Fibroblast of lung (primary cell): Measurements from ENCODE around the gene ASAP2. TPM values are rescaled to one million over a fixed set of nuclear protein-coding genes. Genes with fewer than 3 reads are reported as not detected.

Experiments used
- DNase-seq, 2 donors: peaks; one replicate each; pipeline versions ENCODE4 v3.0.0 to v3.0.0-alpha.2; 2010; ENCODE audit warnings: low read depth in 2 of 2
- H2AFZ ChIP-seq: 2 replicates; pipeline ENCODE4 v1.5.1; 2012; ENCODE audit warnings: low read length, control low read depth, inconsistent platforms
- H3K27ac ChIP-seq: 2 replicates; pipeline ENCODE4 v1.5.1; 2011; ENCODE audit warnings: low read length, control low read depth; ENCODE audit not compliant: insufficient read depth
- H3K27me3 ChIP-seq: 2 replicates; pipeline ENCODE4 v1.5.1; 2011; ENCODE audit warnings: mild to moderate bottlenecking, low read length; ENCODE audit not compliant: control insufficient read depth, insufficient read depth
- H3K36me3 ChIP-seq: 2 replicates; pipeline ENCODE4 v1.5.1; 2011; ENCODE audit warnings: low read length; ENCODE audit not compliant: control insufficient read depth, insufficient read depth
- H3K4me1 ChIP-seq: 2 replicates; pipeline ENCODE4 v1.5.1; 2011; ENCODE audit warnings: low read length; ENCODE audit not compliant: control insufficient read depth, insufficient read depth; ENCODE audit errors: extremely low read depth
- H3K4me2 ChIP-seq: 2 replicates; pipeline ENCODE4 v1.5.1; 2011; ENCODE audit warnings: low read length, control low read depth; ENCODE audit not compliant: insufficient read depth; ENCODE audit errors: extremely low read depth
- H3K4me3 ChIP-seq, 4 experiments: fragments of 200-600 bp in 1 of 4; sonication (generic) in 1 of 4; replicated peaks in 1 of 4; 2 replicates each; pipeline ENCODE4 v1.5.1; 2011 to 2016; ENCODE audit warnings: low read length in 4 of 4, low read depth in 3 of 4, mild to moderate bottlenecking in 3 of 4, control low read depth in 2 of 4, inconsistent platforms in 1 of 4, mixed read lengths in 1 of 4; ENCODE audit not compliant: insufficient read depth in 1 of 4; ENCODE audit errors: control extremely low read depth in 1 of 4
- H3K79me2 ChIP-seq: 2 replicates; pipeline ENCODE4 v1.5.1; 2012; ENCODE audit warnings: mild to moderate bottlenecking, low read length, inconsistent platforms; ENCODE audit not compliant: control insufficient read depth, insufficient read depth
- H3K9ac ChIP-seq: 2 replicates; pipeline ENCODE4 v1.5.1; 2011; ENCODE audit warnings: mild to moderate bottlenecking, low read length, control low read depth; ENCODE audit not compliant: insufficient read depth
- H3K9me3 ChIP-seq: 2 replicates; pipeline ENCODE4 v1.5.1; 2012; ENCODE audit warnings: low read depth, low read length; ENCODE audit not compliant: control insufficient read depth, insufficient read depth
- H4K20me1 ChIP-seq: 2 replicates; pipeline ENCODE4 v1.5.1; 2011; ENCODE audit warnings: low read length; ENCODE audit not compliant: control insufficient read depth, insufficient read depth; ENCODE audit errors: extremely low read depth
- EZH2 ChIP-seq: IDR thresholded peaks from 2 replicates; pipeline ENCODE4 v1.5.1; 2012; ENCODE audit warnings: low read length, control low read depth, mild to moderate bottlenecking; ENCODE audit errors: missing control alignments
- polyA plus RNA-seq, 2 donors: library from polyadenylated mRNA; depleted of rRNA in 1 of 2; stranded (reverse) in 1 of 2; unstranded in 1 of 2; fragments of >200 nt; gene quantifications; 2 replicates each; pipeline ENCODE4 v1.2.1, GENCODE V29; 2011 to 2012; ENCODE audit warnings: missing spikeins in 1 of 2
- total RNA-seq: library from RNA; depleted of rRNA; stranded (reverse); fragments of >200 nt; gene quantifications from 2 replicates; pipeline ENCODE4 v1.2.1, GENCODE V29; 2014
- TF ChIP-seq, protein P1 (sequence below), 2 donors: IDR thresholded peaks in 1 of 2; conservative IDR thresholded peaks in 1 of 2; 1 replicate in 1 of 2; 2 replicates in 1 of 2; pipeline ENCODE4 v1.5.1; 2011 to 2012; ENCODE audit warnings: low read length in 2 of 2, control low read depth in 1 of 2, inconsistent platforms in 1 of 2, low read depth in 1 of 2, mild to moderate bottlenecking in 1 of 2

Gene ASAP2
- total and polyA plus RNA-seq, 2 donors (not counting 1 experiment from before 2014, with no cell fraction given): 19.2 to 19.9 TPM

- Histone ChIP-seq H3K4me3 (no peak overlapping the region), H3K9ac (no peak overlapping the region), H3K4me1 (no peaks in the 10 kb centered on the region), H3K27me3 (no peaks in the 10 kb centered on the region), H4K20me1 (no peaks in the 10 kb centered on the region), H2AFZ (no peak overlapping the region), H3K4me2 (no peak overlapping the region), H3K36me3 (peaks cover 3% of the 10 kb centered on the region), H3K79me2 (no peaks in the 10 kb centered on the region), H3K27ac (no peak overlapping the region), H3K9me3 (no peaks in the 10 kb centered on the region)
- no peak for TF ChIP-seq EZH2
- TF ChIP-seq, protein P1, sequence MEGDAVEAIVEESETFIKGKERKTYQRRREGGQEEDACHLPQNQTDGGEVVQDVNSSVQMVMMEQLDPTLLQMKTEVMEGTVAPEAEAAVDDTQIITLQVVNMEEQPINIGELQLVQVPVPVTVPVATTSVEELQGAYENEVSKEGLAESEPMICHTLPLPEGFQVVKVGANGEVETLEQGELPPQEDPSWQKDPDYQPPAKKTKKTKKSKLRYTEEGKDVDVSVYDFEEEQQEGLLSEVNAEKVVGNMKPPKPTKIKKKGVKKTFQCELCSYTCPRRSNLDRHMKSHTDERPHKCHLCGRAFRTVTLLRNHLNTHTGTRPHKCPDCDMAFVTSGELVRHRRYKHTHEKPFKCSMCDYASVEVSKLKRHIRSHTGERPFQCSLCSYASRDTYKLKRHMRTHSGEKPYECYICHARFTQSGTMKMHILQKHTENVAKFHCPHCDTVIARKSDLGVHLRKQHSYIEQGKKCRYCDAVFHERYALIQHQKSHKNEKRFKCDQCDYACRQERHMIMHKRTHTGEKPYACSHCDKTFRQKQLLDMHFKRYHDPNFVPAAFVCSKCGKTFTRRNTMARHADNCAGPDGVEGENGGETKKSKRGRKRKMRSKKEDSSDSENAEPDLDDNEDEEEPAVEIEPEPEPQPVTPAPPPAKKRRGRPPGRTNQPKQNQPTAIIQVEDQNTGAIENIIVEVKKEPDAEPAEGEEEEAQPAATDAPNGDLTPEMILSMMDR (conservative IDR thresholded peaks at IDR 0.05 in 1 of 2, IDR thresholded peaks at IDR 0.05 in 1 of 2; ENCODE audit: low read depth in 1 of 2, low read length in 2 of 2): no peak
- DNase-seq: no peak
Measured at GRCh38 chr2:9325428-9325827, 118.8 kb downstream of the ASAP2 start.

DNA sequence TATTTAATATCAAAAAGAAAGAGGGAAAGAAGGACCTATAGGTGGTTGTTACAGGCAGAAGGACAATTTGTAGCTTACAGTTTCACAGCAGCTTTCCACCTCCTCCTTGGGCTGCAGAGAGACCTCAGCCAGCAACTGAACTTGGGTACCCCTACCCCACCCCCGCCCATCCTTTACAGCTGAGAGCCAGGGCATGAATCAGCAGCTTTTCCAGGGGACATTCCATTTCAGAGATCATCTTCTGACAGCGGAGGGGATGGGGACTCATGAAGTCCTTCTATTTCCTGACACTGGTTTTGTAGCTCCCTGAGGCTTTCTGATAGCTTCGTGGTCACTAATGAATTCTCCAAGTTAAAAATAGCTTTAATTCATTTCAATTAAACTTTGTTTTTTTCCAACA, 120.4 kb downstream of the ASAP2 start:
- no peaks in the 10 kb centered on the region for H3K79me2 ChIP-seq
- no peaks in the 10 kb centered on the region for H3K27me3 ChIP-seq
- no peak overlapping the region for H3K27ac ChIP-seq
- H3K4me2 ChIP-seq: no peak overlapping the region
- no peaks in the 10 kb centered on the region for H3K4me1 ChIP-seq
- no peaks in the 10 kb centered on the region for H3K9me3 ChIP-seq
- TF ChIP-seq EZH2: no peak
- TF ChIP-seq, protein P1 (conservative IDR thresholded peaks at IDR 0.05 in 1 of 2, IDR thresholded peaks at IDR 0.05 in 1 of 2; ENCODE audit: low read depth in 1 of 2, low read length in 2 of 2): no peak
- no peak overlapping the region for H3K4me3 ChIP-seq
- H4K20me1 ChIP-seq: no peaks in the 10 kb centered on the region
- no peak overlapping the region for H2AFZ ChIP-seq
- peak; percentile 21 to 46 for DNase-seq
- H3K36me3 ChIP-seq: peaks cover 3% of the 10 kb centered on the region
- no peak overlapping the region for H3K9ac ChIP-seq

DNA sequence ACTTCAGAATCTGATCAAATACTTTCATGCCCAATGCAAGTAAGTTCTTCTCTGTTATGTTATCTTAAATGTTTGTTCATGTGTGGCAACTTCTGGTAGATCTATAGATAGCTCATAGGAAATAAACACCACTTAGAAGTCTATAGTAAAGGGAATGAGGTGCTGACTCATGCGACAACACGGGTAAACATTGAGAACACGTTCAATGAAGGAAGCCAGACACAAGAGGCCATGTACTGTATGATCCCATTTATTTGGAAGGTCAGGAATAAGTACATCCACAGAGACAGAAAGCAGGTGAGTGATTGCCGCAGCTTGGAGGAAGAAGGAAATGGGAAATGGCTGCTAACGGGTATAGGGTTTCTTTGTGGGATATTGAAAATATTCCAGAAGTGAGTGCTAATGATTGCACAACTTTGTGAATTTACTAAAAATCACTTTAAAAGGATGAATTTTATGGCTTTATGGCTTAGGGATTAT, 121.3 kb downstream of the ASAP2 start:
- no peak overlapping the region for H3K4me2 ChIP-seq
- no peak overlapping the region for H3K9ac ChIP-seq
- H4K20me1 ChIP-seq: no peaks in the 10 kb centered on the region
- H3K4me1 ChIP-seq: no peaks in the 10 kb centered on the region
- H3K27me3 ChIP-seq: no peaks in the 10 kb centered on the region
- no peaks in the 10 kb centered on the region for H3K9me3 ChIP-seq
- peaks cover 3% of the 10 kb centered on the region for H3K36me3 ChIP-seq
- no peak overlapping the region for H3K27ac ChIP-seq
- no peaks in the 10 kb centered on the region for H3K79me2 ChIP-seq
- TF ChIP-seq, protein P1 (conservative IDR thresholded peaks at IDR 0.05 in 1 of 2, IDR thresholded peaks at IDR 0.05 in 1 of 2; ENCODE audit: low read depth in 1 of 2, low read length in 2 of 2): no peak
- TF ChIP-seq EZH2: no peak
- H2AFZ ChIP-seq: no peak overlapping the region
- no peak overlapping the region for H3K4me3 ChIP-seq
- peak in 1 of 2 donors; percentile 56 for DNase-seq
